ENCODE measurements around the gene SH3RF3. TPM values are rescaled to one million over a fixed set of nuclear protein-coding genes. Genes with fewer than 3 reads are reported as not detected.

Gene SH3RF3
- total and polyA plus RNA-seq, 9 of the 15 experiments (the other 6 are each of a cell fraction or from before 2014, with no cell fraction given) = 0.02 TPM; not detected in 8

DNA sequence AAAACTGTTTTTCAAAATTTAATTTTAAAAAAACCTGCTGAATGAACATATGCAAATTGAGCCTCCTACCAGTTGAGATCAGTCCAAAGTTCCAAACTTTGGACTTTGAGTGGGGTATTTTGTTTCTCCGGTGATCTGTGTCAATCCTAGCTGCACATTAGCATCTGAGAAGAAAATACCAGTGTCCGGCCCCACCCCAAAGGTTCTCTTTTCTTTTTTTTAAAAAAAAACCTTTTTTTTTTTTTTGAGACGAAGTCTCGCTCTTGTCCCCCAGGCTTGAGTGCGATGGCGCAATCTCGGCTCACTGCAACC lies 393.0 kb downstream of the SH3RF3 start (continued):
- TF ChIP-seq, protein P1, sequence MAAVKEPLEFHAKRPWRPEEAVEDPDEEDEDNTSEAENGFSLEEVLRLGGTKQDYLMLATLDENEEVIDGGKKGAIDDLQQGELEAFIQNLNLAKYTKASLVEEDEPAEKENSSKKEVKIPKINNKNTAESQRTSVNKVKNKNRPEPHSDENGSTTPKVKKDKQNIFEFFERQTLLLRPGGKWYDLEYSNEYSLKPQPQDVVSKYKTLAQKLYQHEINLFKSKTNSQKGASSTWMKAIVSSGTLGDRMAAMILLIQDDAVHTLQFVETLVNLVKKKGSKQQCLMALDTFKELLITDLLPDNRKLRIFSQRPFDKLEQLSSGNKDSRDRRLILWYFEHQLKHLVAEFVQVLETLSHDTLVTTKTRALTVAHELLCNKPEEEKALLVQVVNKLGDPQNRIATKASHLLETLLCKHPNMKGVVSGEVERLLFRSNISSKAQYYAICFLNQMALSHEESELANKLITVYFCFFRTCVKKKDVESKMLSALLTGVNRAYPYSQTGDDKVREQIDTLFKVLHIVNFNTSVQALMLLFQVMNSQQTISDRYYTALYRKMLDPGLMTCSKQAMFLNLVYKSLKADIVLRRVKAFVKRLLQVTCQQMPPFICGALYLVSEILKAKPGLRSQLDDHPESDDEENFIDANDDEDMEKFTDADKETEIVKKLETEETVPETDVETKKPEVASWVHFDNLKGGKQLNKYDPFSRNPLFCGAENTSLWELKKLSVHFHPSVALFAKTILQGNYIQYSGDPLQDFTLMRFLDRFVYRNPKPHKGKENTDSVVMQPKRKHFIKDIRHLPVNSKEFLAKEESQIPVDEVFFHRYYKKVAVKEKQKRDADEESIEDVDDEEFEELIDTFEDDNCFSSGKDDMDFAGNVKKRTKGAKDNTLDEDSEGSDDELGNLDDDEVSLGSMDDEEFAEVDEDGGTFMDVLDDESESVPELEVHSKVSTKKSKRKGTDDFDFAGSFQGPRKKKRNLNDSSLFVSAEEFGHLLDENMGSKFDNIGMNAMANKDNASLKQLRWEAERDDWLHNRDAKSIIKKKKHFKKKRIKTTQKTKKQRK (IDR thresholded peaks at IDR 0.05; ENCODE audit: borderline replicate concordance, low read depth, low read length) = no peak
- TF ChIP-seq, protein P2, sequence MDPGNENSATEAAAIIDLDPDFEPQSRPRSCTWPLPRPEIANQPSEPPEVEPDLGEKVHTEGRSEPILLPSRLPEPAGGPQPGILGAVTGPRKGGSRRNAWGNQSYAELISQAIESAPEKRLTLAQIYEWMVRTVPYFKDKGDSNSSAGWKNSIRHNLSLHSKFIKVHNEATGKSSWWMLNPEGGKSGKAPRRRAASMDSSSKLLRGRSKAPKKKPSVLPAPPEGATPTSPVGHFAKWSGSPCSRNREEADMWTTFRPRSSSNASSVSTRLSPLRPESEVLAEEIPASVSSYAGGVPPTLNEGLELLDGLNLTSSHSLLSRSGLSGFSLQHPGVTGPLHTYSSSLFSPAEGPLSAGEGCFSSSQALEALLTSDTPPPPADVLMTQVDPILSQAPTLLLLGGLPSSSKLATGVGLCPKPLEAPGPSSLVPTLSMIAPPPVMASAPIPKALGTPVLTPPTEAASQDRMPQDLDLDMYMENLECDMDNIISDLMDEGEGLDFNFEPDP (CRISPR knock-in tag; IDR thresholded peaks at IDR 0.05) = no peak
- TF ChIP-seq ERF (CRISPR knock-in tag; IDR thresholded peaks at IDR 0.05) (no peak), ZBTB33 (CRISPR knock-in tag; IDR thresholded peaks at IDR 0.05) (no peak), SIRT6 (IDR thresholded peaks at IDR 0.05; ENCODE audit: low read depth, low read length) (no peak)
- TF ChIP-seq, protein P3, sequence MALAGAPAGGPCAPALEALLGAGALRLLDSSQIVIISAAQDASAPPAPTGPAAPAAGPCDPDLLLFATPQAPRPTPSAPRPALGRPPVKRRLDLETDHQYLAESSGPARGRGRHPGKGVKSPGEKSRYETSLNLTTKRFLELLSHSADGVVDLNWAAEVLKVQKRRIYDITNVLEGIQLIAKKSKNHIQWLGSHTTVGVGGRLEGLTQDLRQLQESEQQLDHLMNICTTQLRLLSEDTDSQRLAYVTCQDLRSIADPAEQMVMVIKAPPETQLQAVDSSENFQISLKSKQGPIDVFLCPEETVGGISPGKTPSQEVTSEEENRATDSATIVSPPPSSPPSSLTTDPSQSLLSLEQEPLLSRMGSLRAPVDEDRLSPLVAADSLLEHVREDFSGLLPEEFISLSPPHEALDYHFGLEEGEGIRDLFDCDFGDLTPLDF (CRISPR knock-in tag; IDR thresholded peaks at IDR 0.05) = no peak
